Measurements from ENCODE around the gene USP40.

USP40 gene

DNA sequence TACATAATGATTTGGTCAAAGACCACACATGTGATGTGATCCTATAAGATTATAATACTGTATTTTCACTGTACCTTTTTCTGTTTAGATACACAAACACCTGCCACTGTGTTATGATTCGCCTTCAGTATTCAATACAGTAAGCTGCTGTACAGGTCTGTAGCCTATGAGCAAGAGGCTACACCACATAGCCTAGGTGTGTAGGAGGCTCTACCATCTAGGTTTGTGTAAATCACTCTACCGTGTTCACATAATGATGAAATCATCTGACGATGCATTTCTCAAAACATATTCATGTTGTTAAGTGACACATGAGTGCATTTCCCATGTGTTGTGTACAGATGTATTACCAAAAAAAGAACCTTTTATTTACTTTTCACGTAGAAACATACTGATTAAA is 74.5 kb downstream of the USP40 start:
- no peak overlapping the region for H3K4me3 ChIP-seq (ENCODE audit: low read length)
- H2BK5ac ChIP-seq (ENCODE audit: low read length) = no peak overlapping the region
- no peaks in the 10 kb centered on the region for H3K36me3 ChIP-seq (ENCODE audit: control insufficient read depth, insufficient read depth, low read length)
- no peak overlapping the region for H2AK5ac ChIP-seq (ENCODE audit: low read length)
- no peaks in the 10 kb centered on the region for H3K79me1 ChIP-seq (ENCODE audit: low read length)
- H3K18ac ChIP-seq (ENCODE audit: low read length) = no peak overlapping the region
- H4K8ac ChIP-seq (ENCODE audit: low read depth, low read length) = no peak overlapping the region
- H3K27me3 ChIP-seq (ENCODE audit: insufficient read depth, low read length, poor library complexity) = no peaks in the 10 kb centered on the region
- WGBS (ENCODE audit: extremely low coverage, insufficient coverage, low lambda C conversion rate) = no CpG with 5 or more reads among the region's 4 CpGs
- no peak overlapping the region for H2BK120ac ChIP-seq (ENCODE audit: low read depth, low read length)
- no peak overlapping the region for H3K27ac ChIP-seq (ENCODE audit: low read depth, low read length)
- no peak overlapping the region for H4K5ac ChIP-seq (ENCODE audit: low read length)
- H2BK15ac ChIP-seq (replicated peaks; ENCODE audit: low read depth) = no peak overlapping the region
- no peak for DNase-seq
- no peak overlapping the region for H3K4me2 ChIP-seq (ENCODE audit: low read length)
- H3K4ac ChIP-seq (ENCODE audit: low read depth, low read length) = no peak overlapping the region
- no peak overlapping the region for H3K23ac ChIP-seq (ENCODE audit: low read length)
- no peak overlapping the region for H3K9ac ChIP-seq (ENCODE audit: low read length)
- H3K79me2 ChIP-seq (ENCODE audit: control insufficient read depth, insufficient read depth, low read length) = no peaks in the 10 kb centered on the region
- H3K4me1 ChIP-seq (ENCODE audit: control insufficient read depth, low read depth, low read length) = no peaks in the 10 kb centered on the region
- no peak overlapping the region for H3K56ac ChIP-seq (ENCODE audit: low read length)

DNA sequence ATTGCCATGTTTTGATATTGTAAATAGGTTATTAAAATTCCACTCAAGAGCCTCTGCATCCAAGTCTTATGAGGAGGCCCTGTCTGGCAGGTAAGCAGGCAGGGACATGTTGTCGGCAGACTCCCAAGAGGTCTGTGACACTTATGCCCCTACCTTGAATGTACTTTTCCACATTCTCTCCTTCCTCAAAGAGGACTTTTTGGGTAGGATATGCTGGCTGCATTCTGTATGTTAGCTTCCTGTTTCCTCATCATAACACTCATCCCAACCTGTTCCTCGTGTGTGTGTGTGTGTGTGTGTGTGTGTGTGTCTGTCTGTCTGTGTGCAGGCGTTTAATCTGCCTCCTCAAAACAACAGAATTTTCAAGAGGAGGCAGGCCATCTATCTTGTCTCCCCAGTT is 75.3 kb downstream of the USP40 start:
- no peak overlapping the region for H3K56ac ChIP-seq (ENCODE audit: low read length)
- no peak overlapping the region for H3K18ac ChIP-seq (ENCODE audit: low read length)
- no peak overlapping the region for H3K23ac ChIP-seq (ENCODE audit: low read length)
- no peaks in the 10 kb centered on the region for H3K27me3 ChIP-seq (ENCODE audit: insufficient read depth, low read length, poor library complexity)
- H2BK120ac ChIP-seq (ENCODE audit: low read depth, low read length) = no peak overlapping the region
- no peak overlapping the region for H4K8ac ChIP-seq (ENCODE audit: low read depth, low read length)
- no peak overlapping the region for H3K4me2 ChIP-seq (ENCODE audit: low read length)
- H3K79me2 ChIP-seq (ENCODE audit: control insufficient read depth, insufficient read depth, low read length) = no peaks in the 10 kb centered on the region
- H2AK5ac ChIP-seq (ENCODE audit: low read length) = no peak overlapping the region
- no peak overlapping the region for H3K9ac ChIP-seq (ENCODE audit: low read length)
- no CpG with 5 or more reads among the region's 3 CpGs for WGBS (ENCODE audit: extremely low coverage, insufficient coverage, low lambda C conversion rate)
- no peak overlapping the region for H3K4me3 ChIP-seq (ENCODE audit: low read length)
- H4K5ac ChIP-seq (ENCODE audit: low read length) = no peak overlapping the region
- no peak for DNase-seq
- H3K27ac ChIP-seq (ENCODE audit: low read depth, low read length) = no peak overlapping the region
- no peaks in the 10 kb centered on the region for H3K36me3 ChIP-seq (ENCODE audit: control insufficient read depth, insufficient read depth, low read length)
- no peak overlapping the region for H2BK15ac ChIP-seq (replicated peaks; ENCODE audit: low read depth)
- no peaks in the 10 kb centered on the region for H3K79me1 ChIP-seq (ENCODE audit: low read length)
- no peaks in the 10 kb centered on the region for H3K4me1 ChIP-seq (ENCODE audit: control insufficient read depth, low read depth, low read length)
- H2BK5ac ChIP-seq (ENCODE audit: low read length) = no peak overlapping the region
- no peak overlapping the region for H3K4ac ChIP-seq (ENCODE audit: low read depth, low read length)

DNA sequence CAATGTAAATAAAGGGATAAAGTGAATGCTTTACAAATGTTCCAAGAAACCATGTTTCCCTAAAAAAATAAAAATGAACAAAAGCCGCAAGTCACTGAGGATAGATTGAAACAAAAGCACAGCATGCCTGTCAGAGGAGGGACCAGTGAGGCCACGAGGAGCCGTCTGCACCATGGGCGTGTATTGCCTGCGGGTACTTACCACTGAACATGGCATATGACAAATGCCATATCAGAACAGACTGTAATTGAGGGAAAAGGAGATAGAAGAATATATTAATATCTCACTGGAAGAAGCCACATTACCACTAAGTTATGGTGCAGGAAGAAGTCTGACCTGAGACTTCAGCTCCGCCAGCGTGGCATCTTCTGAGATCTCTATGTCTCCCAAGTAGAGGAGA is 75.8 kb downstream of the USP40 start:
- H3K23ac ChIP-seq (ENCODE audit: low read length) = no peak overlapping the region
- H3K9ac ChIP-seq (ENCODE audit: low read length) = no peak overlapping the region
- no peaks in the 10 kb centered on the region for H3K79me2 ChIP-seq (ENCODE audit: control insufficient read depth, insufficient read depth, low read length)
- no peak overlapping the region for H4K8ac ChIP-seq (ENCODE audit: low read depth, low read length)
- no CpG with 5 or more reads among the region's 7 CpGs for WGBS (ENCODE audit: extremely low coverage, insufficient coverage, low lambda C conversion rate)
- H3K79me1 ChIP-seq (ENCODE audit: low read length) = no peaks in the 10 kb centered on the region
- no peak overlapping the region for H3K27ac ChIP-seq (ENCODE audit: low read depth, low read length)
- no peak overlapping the region for H2BK120ac ChIP-seq (ENCODE audit: low read depth, low read length)
- DNase-seq = no peak
- no peak overlapping the region for H3K56ac ChIP-seq (ENCODE audit: low read length)
- H4K5ac ChIP-seq (ENCODE audit: low read length) = no peak overlapping the region
- H3K27me3 ChIP-seq (ENCODE audit: insufficient read depth, low read length, poor library complexity) = no peaks in the 10 kb centered on the region
- H3K4me2 ChIP-seq (ENCODE audit: low read length) = no peak overlapping the region
- H3K4ac ChIP-seq (ENCODE audit: low read depth, low read length) = no peak overlapping the region
- H3K4me3 ChIP-seq (ENCODE audit: low read length) = no peak overlapping the region
- no peak overlapping the region for H3K18ac ChIP-seq (ENCODE audit: low read length)
- H3K4me1 ChIP-seq (ENCODE audit: control insufficient read depth, low read depth, low read length) = no peaks in the 10 kb centered on the region
- no peaks in the 10 kb centered on the region for H3K36me3 ChIP-seq (ENCODE audit: control insufficient read depth, insufficient read depth, low read length)
- no peak overlapping the region for H2BK15ac ChIP-seq (replicated peaks; ENCODE audit: low read depth)
- no peak overlapping the region for H2BK5ac ChIP-seq (ENCODE audit: low read length)
- H2AK5ac ChIP-seq (ENCODE audit: low read length) = no peak overlapping the region

DNA sequence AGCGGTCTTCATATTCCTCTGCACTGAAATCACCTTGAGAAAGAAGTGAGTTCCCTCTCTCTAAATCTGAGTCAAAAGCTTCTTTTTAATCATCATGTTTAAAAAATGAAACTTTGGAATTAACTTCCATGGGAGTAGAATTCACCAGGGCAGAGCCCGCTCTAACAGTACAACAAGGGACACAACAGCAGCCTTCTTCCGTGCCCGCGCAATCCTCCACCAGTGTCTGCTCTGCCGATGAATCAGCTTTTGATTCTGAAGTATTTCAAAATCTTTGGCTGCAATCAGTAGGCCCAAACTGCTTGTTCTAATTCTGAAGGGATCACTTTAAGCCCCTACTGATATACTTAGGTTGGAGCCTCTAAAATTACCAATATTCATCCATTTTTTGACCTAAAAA is 76.9 kb downstream of the USP40 start:
- H2BK120ac ChIP-seq (ENCODE audit: low read depth, low read length) = no peak overlapping the region
- no peak overlapping the region for H2AK5ac ChIP-seq (ENCODE audit: low read length)
- no peaks in the 10 kb centered on the region for H3K36me3 ChIP-seq (ENCODE audit: control insufficient read depth, insufficient read depth, low read length)
- no peak overlapping the region for H3K4ac ChIP-seq (ENCODE audit: low read depth, low read length)
- H3K4me2 ChIP-seq (ENCODE audit: low read length) = no peak overlapping the region
- no peak overlapping the region for H4K5ac ChIP-seq (ENCODE audit: low read length)
- no CpG with 5 or more reads among the region's 6 CpGs for WGBS (ENCODE audit: extremely low coverage, insufficient coverage, low lambda C conversion rate)
- no peak overlapping the region for H3K18ac ChIP-seq (ENCODE audit: low read length)
- no peak overlapping the region for H2BK15ac ChIP-seq (replicated peaks; ENCODE audit: low read depth)
- no peak overlapping the region for H3K27ac ChIP-seq (ENCODE audit: low read depth, low read length)
- no peaks in the 10 kb centered on the region for H3K79me1 ChIP-seq (ENCODE audit: low read length)
- H3K4me3 ChIP-seq (ENCODE audit: low read length) = no peak overlapping the region
- no peaks in the 10 kb centered on the region for H3K27me3 ChIP-seq (ENCODE audit: insufficient read depth, low read length, poor library complexity)
- no peak overlapping the region for H3K23ac ChIP-seq (ENCODE audit: low read length)
- no peak overlapping the region for H3K9ac ChIP-seq (ENCODE audit: low read length)
- H3K79me2 ChIP-seq (ENCODE audit: control insufficient read depth, insufficient read depth, low read length) = no peaks in the 10 kb centered on the region
- H3K56ac ChIP-seq (ENCODE audit: low read length) = no peak overlapping the region
- DNase-seq = no peak
- H4K8ac ChIP-seq (ENCODE audit: low read depth, low read length) = no peak overlapping the region
- no peaks in the 10 kb centered on the region for H3K4me1 ChIP-seq (ENCODE audit: control insufficient read depth, low read depth, low read length)
- no peak overlapping the region for H2BK5ac ChIP-seq (ENCODE audit: low read length)

DNA sequence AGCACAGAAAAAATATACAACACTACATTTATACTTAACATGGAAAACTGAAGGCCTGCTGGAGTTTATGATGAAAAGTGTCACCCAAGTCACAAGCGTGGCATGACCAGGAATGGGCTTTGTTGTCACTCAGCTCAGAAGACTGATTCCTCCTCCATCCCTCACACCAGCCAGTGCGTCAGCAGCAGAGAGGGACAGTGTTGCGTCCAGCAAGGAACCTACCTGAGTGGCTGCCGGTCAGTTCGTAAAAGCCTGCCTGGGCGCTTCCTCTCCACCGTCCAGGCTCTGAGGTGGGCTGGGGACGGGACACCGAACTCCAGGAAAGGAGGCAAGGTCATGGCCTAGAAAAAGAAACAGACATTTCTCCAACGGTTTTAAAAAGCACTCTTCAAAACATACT is 77.4 kb downstream of the USP40 start:
- Histone ChIP-seq H3K36me3 (ENCODE audit: control insufficient read depth, insufficient read depth, low read length) (no peaks in the 10 kb centered on the region), H3K23ac (ENCODE audit: low read length) (no peak overlapping the region), H4K5ac (ENCODE audit: low read length) (no peak overlapping the region), H3K18ac (ENCODE audit: low read length) (no peak overlapping the region), H3K4ac (ENCODE audit: low read depth, low read length) (no peak overlapping the region), H3K4me3 (ENCODE audit: low read length) (no peak overlapping the region), H3K4me2 (ENCODE audit: low read length) (no peak overlapping the region), H2BK15ac (replicated peaks; ENCODE audit: low read depth) (no peak overlapping the region), H2BK5ac (ENCODE audit: low read length) (no peak overlapping the region), H3K56ac (ENCODE audit: low read length) (no peak overlapping the region), H3K27me3 (ENCODE audit: insufficient read depth, low read length, poor library complexity) (no peaks in the 10 kb centered on the region), H3K9ac (ENCODE audit: low read length) (no peak overlapping the region), H2BK120ac (ENCODE audit: low read depth, low read length) (no peak overlapping the region), H3K4me1 (ENCODE audit: control insufficient read depth, low read depth, low read length) (no peaks in the 10 kb centered on the region), H4K8ac (ENCODE audit: low read depth, low read length) (no peak overlapping the region), H3K79me2 (ENCODE audit: control insufficient read depth, insufficient read depth, low read length) (no peaks in the 10 kb centered on the region), H3K27ac (ENCODE audit: low read depth, low read length) (no peak overlapping the region), H2AK5ac (ENCODE audit: low read length) (no peak overlapping the region), H3K79me1 (ENCODE audit: low read length) (no peaks in the 10 kb centered on the region)
- no CpG with 5 or more reads among the region's 10 CpGs for WGBS (ENCODE audit: extremely low coverage, insufficient coverage, low lambda C conversion rate)
- no peak for DNase-seq

DNA sequence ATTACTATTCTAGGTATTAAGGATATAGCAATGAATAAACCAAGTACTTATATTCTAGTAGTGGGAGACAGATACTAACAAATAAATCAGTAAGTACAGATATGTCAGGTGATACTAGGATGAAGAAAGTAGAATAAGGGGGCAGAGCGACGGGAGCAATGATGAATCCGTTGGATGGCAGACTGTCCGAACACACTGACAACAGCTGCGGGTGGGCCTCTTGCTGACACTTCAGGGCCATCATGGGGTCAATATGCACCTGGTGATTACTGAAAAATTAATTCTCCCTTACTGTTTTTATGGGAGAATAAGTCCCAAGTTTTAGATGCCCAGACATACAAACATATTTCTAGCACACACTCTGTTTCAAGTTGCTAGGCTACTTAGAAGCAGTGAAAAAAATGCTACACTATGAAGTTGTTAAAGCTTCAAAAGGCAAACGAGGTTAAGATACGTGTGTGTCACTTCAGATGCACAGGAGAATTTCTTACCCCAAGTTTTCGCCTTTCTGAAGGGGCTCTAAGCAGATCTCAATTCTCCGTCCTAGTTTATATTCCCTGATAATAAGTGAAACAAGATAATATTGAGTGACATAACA is 78.7 kb downstream of the USP40 start:
- Histone ChIP-seq H3K36me3 (ENCODE audit: control insufficient read depth, insufficient read depth, low read length) (no peaks in the 10 kb centered on the region), H2BK5ac (ENCODE audit: low read length) (no peak overlapping the region), H3K79me1 (ENCODE audit: low read length) (no peaks in the 10 kb centered on the region), H2BK15ac (replicated peaks; ENCODE audit: low read depth) (no peak overlapping the region), H3K4me3 (ENCODE audit: low read length) (no peak overlapping the region), H3K27ac (ENCODE audit: low read depth, low read length) (no peak overlapping the region), H3K23ac (ENCODE audit: low read length) (no peak overlapping the region), H3K4me1 (ENCODE audit: control insufficient read depth, low read depth, low read length) (no peaks in the 10 kb centered on the region), H3K27me3 (ENCODE audit: insufficient read depth, low read length, poor library complexity) (no peaks in the 10 kb centered on the region), H3K18ac (ENCODE audit: low read length) (no peak overlapping the region), H4K5ac (ENCODE audit: low read length) (no peak overlapping the region), H3K4ac (ENCODE audit: low read depth, low read length) (no peak overlapping the region), H2BK120ac (ENCODE audit: low read depth, low read length) (no peak overlapping the region), H3K9ac (ENCODE audit: low read length) (no peak overlapping the region), H2AK5ac (ENCODE audit: low read length) (no peak overlapping the region), H3K56ac (ENCODE audit: low read length) (no peak overlapping the region), H4K8ac (ENCODE audit: low read depth, low read length) (no peak overlapping the region), H3K79me2 (ENCODE audit: control insufficient read depth, insufficient read depth, low read length) (no peaks in the 10 kb centered on the region), H3K4me2 (ENCODE audit: low read length) (no peak overlapping the region)
- no CpG with 5 or more reads among the region's 9 CpGs for WGBS (ENCODE audit: extremely low coverage, insufficient coverage, low lambda C conversion rate)
- no peak for DNase-seq

Data from mesendoderm (in vitro differentiated cells).